Measurements from ENCODE around the gene KLRC2.
"Not testable (repeated sequence)": the region's sequence is repeated elsewhere in the genome, so short reads cannot be mapped to it uniquely, and the experiment has no call there.

- TF ChIP-seq CTCF (IDR thresholded peaks at IDR 0.05 in 2 of 3, conservative IDR thresholded peaks at IDR 0.05 in 1 of 3; ENCODE audit: borderline replicate concordance in 1 of 3, insufficient read depth in 1 of 3, low read depth in 2 of 3, low read length in 2 of 3); POLR2A (IDR thresholded peaks at IDR 0.05; ENCODE audit: borderline replicate concordance, extremely low read depth, insufficient read depth, insufficient read length); RAD21 (IDR thresholded peaks at IDR 0.05; ENCODE audit: low read depth); ATF3 (IDR thresholded peaks at IDR 0.05); EZH2phosphoT487 (IDR thresholded peaks at IDR 0.05; ENCODE audit: borderline replicate concordance); EGR1 (IDR thresholded peaks at IDR 0.05; ENCODE audit: low read depth); MAX (IDR thresholded peaks at IDR 0.05): not testable (repeated sequence)
These were observed 46.1 kb upstream of the KLRC2 start for GRCh38 chr12:10481901-10482300.
